VCaP (cell line): ENCODE data around the gene KRTAP3-3.

Experiments used
- H3K27ac ChIP-seq: fragments of 450-650 bp; 2 replicates; pipeline ENCODE4 v1.5.1; 2017
- CTCF ChIP-seq: fragments of 450-650 bp; conservative IDR thresholded peaks from 2 replicates; pipeline ENCODE4 v1.5.1; 2017; ENCODE audit warnings: mild to moderate bottlenecking, moderate library complexity

The KRTAP3-3 gene

GRCh38 chr17:41024697-41025096, 30.7 kb upstream of the KRTAP3-3 start:
- no peak for TF ChIP-seq CTCF
- no peak overlapping the region for H3K27ac ChIP-seq

- no peak for TF ChIP-seq CTCF
- no peak overlapping the region for H3K27ac ChIP-seq
Observed at GRCh38 chr17:41020336-41020735, 26.4 kb upstream of the KRTAP3-3 start.

- no peak for TF ChIP-seq CTCF
- H3K27ac ChIP-seq: no peak overlapping the region
Observed at GRCh38 chr17:41019415-41019814, 25.5 kb upstream of the KRTAP3-3 start.

DNA sequence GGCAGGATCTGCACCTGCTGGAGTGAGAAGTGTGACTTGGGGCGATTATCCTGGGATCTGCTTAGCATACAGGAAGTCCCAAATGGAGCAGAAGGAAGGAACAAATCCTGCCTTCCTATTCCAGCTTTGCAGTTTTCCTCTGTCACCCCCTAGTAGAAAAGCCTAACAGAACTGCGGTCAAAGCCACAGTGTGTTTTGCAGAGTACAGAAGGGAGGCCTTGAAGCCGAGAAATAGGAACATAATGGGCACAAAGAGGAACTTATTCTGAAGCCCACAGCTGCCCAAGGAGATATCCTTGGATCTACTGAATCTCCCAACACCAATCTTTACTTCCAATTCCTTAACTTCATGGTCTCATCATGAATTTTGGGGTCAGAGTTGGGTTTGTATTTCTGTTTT, 24.6 kb upstream of the KRTAP3-3 start:
- no peak overlapping the region for H3K27ac ChIP-seq
- no peak for TF ChIP-seq CTCF

GRCh38 chr17:41016578-41017215, 22.7 kb upstream of the KRTAP3-3 start:
- no peak for TF ChIP-seq CTCF
- H3K27ac ChIP-seq: no peak overlapping the region

- TF ChIP-seq CTCF: no peak
- H3K27ac ChIP-seq: no peak overlapping the region
Observed at GRCh38 chr17:41015454-41015853, 21.5 kb upstream of the KRTAP3-3 start.

DNA sequence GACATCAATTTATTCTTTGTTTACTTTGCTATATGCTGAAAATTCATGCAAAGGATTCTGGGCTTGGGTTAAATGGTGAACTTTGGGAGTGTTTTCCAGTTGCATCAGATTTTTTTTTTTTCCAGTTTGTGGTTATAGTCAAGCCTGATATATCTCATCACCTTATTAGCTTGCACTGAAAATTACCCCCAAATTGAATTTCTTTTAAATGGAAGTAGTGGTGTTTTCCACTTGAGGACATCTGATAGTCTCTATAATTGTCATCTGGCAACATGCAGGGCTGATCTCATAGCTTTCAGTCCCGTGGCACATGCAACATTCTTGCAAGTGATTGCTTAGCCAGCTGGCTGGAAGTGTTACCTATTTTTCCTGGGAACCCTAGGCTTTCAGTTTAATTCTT, 19.6 kb upstream of the KRTAP3-3 start:
- TF ChIP-seq CTCF: no peak
- no peak overlapping the region for H3K27ac ChIP-seq
